ENCODE measurements around the gene CST7.

CST7 gene

GRCh38 chr20:24962510-24962909 lies 13.4 kb downstream of the CST7 start:
- TF ChIP-seq CTCF (IDR thresholded peaks at IDR 0.05), result no peak
- Mint-ChIP-seq H3K4me3 (no peak overlapping the region), H3K27ac (peak overlapping the region; percentile 14), H3K4me1 (peaks cover 8% of the 10 kb centered on the region), H3K27me3 (ENCODE audit: low read depth, poor library complexity) (no peaks in the 10 kb centered on the region), H3K36me3 (ENCODE audit: low read depth) (peaks cover 47% of the 10 kb centered on the region), H3K9me3 (no peaks in the 10 kb centered on the region)
- no peak for DNase-seq

DNA sequence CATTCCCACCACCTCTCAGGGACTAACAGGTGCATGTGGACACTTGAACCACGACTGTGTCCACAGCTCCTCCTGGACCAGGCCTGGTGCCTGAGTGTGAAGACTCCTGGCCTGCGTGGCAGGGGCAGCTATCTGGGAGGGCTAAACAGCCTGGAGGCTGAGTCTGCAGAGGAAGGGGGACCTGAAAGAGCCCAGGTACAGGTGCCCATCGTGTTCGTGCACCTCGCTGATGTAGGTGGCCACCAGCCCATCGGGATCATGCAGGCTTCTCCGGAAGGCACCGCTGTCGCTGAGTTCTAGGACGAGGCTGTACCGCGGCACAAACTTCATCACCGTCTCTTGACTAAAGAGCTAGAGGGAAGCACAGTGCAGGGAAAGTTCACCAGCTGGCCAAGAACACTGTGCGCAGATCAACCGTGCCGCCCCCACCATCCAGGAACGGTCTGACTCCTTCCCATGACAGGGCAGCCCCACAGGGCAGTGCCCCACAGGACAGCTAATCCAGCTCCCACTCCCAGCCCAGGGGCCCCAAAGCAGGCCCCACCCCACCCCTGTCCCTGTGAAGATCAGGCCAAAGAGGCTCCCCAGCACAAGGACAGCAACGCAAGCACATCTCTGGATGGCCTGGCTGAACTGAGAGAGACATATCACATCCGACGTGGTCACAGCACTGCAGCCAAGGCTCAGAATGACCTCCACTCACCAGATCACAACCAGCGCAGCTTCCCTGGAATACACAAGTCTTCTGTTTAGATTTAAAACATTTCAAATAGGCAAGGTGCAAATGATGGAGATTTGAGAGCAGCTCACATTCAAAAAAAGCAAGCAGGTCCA lies 14.8 kb downstream of the CST7 start:
- Mint-ChIP-seq H3K4me1 (peaks cover 8% of the 10 kb centered on the region), H3K27ac (no peak overlapping the region), H3K9me3 (no peaks in the 10 kb centered on the region), H3K27me3 (ENCODE audit: low read depth, poor library complexity) (no peaks in the 10 kb centered on the region), H3K36me3 (ENCODE audit: low read depth) (peaks cover 60% of the 10 kb centered on the region), H3K4me3 (no peak overlapping the region)
- DNase-seq, result no peak
- no peak for TF ChIP-seq CTCF (IDR thresholded peaks at IDR 0.05)

DNA sequence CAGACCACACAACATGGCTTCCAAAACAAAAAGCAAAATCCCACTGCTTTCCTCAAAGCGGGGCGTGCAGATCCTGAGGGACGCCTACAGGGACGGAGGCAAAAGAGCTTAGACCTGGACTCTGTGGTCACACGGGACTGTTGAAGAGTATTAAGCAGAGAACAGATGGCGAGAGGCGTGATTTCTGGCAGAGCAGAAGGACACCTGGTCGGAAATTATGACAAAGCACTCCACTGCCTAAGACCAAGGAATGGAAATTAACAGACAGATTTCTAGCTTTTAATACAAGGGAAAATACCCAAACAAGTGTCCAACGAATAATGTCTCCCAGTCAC lies 15.4 kb downstream of the CST7 start:
- Mint-ChIP-seq H3K4me3 (no peak overlapping the region), H3K36me3 (ENCODE audit: low read depth) (peaks cover 66% of the 10 kb centered on the region)
- DNase-seq, result no peak

DNA sequence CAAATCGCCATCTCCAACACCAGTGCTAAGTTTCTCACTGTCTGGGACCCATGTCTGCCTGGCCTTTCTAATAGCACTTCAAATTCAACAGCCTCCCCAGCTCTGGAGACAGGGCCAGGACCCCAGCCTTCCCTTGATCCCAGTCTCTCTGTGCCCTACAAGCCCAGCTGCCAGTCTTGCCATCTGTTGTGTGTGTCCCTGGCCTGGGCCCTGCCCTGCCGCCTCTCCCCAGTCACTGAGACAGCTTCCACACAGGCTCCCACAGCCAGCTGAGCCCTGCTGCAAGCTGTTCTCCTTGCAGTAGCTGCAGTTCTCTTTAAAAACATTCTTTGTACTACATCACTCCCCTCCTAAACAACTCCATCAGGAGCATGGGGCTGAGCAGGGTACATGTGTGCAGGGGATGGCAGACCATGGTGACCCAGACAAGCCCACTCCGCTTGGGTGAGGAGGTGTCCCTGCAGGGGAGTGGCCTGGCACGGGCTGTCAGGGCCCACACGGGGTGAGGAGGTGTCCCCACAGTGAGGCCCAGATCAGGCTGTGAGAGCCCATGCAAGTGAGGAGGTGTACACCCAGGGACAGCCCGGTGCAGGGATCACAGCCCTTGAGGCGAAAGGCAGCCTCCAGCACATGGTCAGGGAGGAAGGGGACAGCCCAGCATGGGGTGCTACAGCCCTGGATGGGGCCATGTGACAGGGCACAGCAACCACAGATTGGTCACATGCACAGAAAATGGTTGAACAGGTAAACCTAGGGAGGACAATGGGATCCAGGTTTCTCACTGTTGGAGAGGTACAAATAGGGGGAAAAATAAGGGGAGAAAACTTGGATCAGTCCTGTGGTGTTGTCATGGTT lies 16.2 kb downstream of the CST7 start:
- Mint-ChIP-seq H3K36me3 (ENCODE audit: low read depth) (peaks cover 74% of the 10 kb centered on the region), H3K27me3 (ENCODE audit: low read depth, poor library complexity) (no peaks in the 10 kb centered on the region), H3K27ac (peak overlapping the region; percentile 21), H3K9me3 (no peaks in the 10 kb centered on the region), H3K4me3 (no peak overlapping the region), H3K4me1 (peaks cover 14% of the 10 kb centered on the region)
- no peak for DNase-seq
- no peak for TF ChIP-seq CTCF (IDR thresholded peaks at IDR 0.05)

More for the DNA sequence above, 15.4 kb downstream of the CST7 start:
- TF ChIP-seq CTCF (IDR thresholded peaks at IDR 0.05), result no peak
- Mint-ChIP-seq H3K27me3 (ENCODE audit: low read depth, poor library complexity) (no peaks in the 10 kb centered on the region), H3K9me3 (no peaks in the 10 kb centered on the region), H3K27ac (no peak overlapping the region), H3K4me1 (peaks cover 8% of the 10 kb centered on the region)

DNA sequence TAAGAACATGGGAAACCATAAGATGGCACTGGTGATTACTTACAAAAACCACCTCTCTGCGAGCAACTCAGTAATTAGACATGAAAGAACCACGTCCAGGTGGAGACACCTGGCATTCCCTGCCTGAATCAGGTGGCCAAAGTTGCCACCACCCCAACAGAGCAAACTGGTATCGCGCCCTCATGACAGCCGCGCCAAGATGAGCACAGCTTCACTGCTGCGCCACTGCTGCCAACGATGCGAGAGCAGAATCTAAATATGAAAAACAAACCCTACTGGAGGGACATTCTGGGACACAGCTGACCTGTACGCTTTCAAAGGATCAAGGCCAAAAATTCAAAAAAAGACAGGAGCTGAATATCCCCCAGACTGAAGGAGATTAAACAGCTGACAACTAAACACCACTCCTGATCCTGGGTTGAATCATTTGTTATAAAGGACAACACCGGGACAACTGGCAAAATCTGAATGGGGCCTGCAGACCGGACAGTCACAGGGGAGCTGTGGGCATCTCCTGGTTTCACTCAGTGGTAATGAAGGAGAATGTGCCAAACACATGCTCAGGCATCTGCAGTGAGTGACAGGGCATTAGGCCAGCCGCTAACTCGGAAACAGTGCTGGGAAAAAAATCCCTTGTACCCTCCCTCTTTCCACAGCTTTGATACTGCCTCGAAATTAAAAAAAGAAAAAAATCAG lies 17.4 kb downstream of the CST7 start:
- no peak overlapping the region for H3K4me3 Mint-ChIP-seq
- H3K27ac Mint-ChIP-seq, result no peak overlapping the region
- H3K27me3 Mint-ChIP-seq (ENCODE audit: low read depth, poor library complexity), result no peaks in the 10 kb centered on the region
- H3K36me3 Mint-ChIP-seq (ENCODE audit: low read depth), result peaks cover 83% of the 10 kb centered on the region
- no peaks in the 10 kb centered on the region for H3K9me3 Mint-ChIP-seq
- H3K4me1 Mint-ChIP-seq, result peaks cover 25% of the 10 kb centered on the region
- no peak for TF ChIP-seq CTCF (IDR thresholded peaks at IDR 0.05)
- no peak for DNase-seq
